K562 (cell line): ENCODE data around the gene MRPS26. TPM values are rescaled to one million over a fixed set of nuclear protein-coding genes. Genes with fewer than 3 reads are reported as not detected.

ENCODE experiments used
- ATAC-seq: fragments of 200-7000 bp; cut with Tn5 transposase; 3 replicates; pipeline ENCODE4 v1.9.1; 2020; ENCODE audit warnings: moderate library complexity
- BruUV-seq: library from RNA; stranded (reverse); fragments of 400-500 nt; replicated peaks from 2 replicates; lab custom pipeline; 2021; lab: Mats Ljungman, UMichigan
- CTCF ChIA-PET: fragments of 300-600 bp; formaldehyde crosslinking; extraction: SDS; loops from one replicate; lab custom pipeline; 2021; ENCODE audit warnings: low intra/inter-chr PET ratio; lab: Yijun Ruan, JAX
- POLR2A ChIA-PET: fragments of 300-600, 350-650 bp; sonication (Branson Sonifier 250); formaldehyde crosslinking; extraction: SDS; loops from one replicate; lab custom pipeline; 2021; ENCODE audit warnings: antibody characterized with exemption, inconsistent platforms; lab: Yijun Ruan, JAX
- DNase-seq, 4 experiments: peaks; one replicate each; pipeline versions ENCODE4 v3.0.0 to v3.0.0-alpha.2; 2011 to 2018; ENCODE audit warnings: low spot score in 3 of 4, mixed read lengths in 3 of 4; ENCODE audit errors: extremely low read depth in 1 of 4
- FAIRE-seq: peaks from 2 replicates; lab custom pipeline; 2011; peaks lifted over from hg19 to GRCh38; lab: Jason Lieb, UNC
- H2AFZ ChIP-seq: 2 replicates; pipeline ENCODE4 v1.6.0; 2011; ENCODE audit warnings: low read depth, low read length, control low read depth, inconsistent platforms
- H3K27ac ChIP-seq: fragments of 200-600 bp; 3 replicates; pipeline ENCODE4 v1.8.0; 2011; ENCODE audit warnings: low read depth, mild to moderate bottlenecking, control low read depth, inconsistent platforms, low read length, moderate library complexity, mixed read lengths; ENCODE audit errors: extremely low read depth
- H3K27me3 ChIP-seq, 2 experiments: fragments of 300-600 bp in 1 of 2; 2 replicates in 1 of 2; 3 replicates in 1 of 2; pipeline versions ENCODE4 v1.6.0 to v1.8.0; 2011; ENCODE audit warnings: inconsistent platforms in 2 of 2, low read length in 2 of 2, mild to moderate bottlenecking in 1 of 2, mixed read lengths in 1 of 2, moderate library complexity in 1 of 2; ENCODE audit not compliant: control insufficient read depth in 2 of 2, insufficient read depth in 2 of 2
- H3K36me3 ChIP-seq: fragments of 300-600 bp; 3 replicates; pipeline ENCODE4 v1.8.0; 2011; ENCODE audit warnings: mild to moderate bottlenecking, low read length, inconsistent platforms; ENCODE audit not compliant: control insufficient read depth, insufficient read depth
- H3K4me1 ChIP-seq, 2 experiments: fragments of 200-600 bp in 1 of 2; replicated peaks in 1 of 2; 2 replicates in 1 of 2; 3 replicates in 1 of 2; pipeline versions ENCODE4 v1.5.1 to v1.8.0; 2011; ENCODE audit warnings: inconsistent platforms in 2 of 2, low read length in 2 of 2, mild to moderate bottlenecking in 1 of 2, mixed read lengths in 1 of 2, moderate library complexity in 1 of 2; ENCODE audit not compliant: control insufficient read depth in 2 of 2, insufficient read depth in 2 of 2
- H3K4me2 ChIP-seq: 2 replicates; pipeline ENCODE4 v1.6.1; 2011; ENCODE audit warnings: low read length, control low read depth, inconsistent platforms, mixed read lengths; ENCODE audit not compliant: insufficient read depth
- H3K4me3 ChIP-seq: fragments of 200-600 bp; sonication (generic), shearing (Covaris generic); 2 replicates; pipeline ENCODE4 v1.5.1; 2016; ENCODE audit warnings: control low read depth, inconsistent platforms
- H3K79me2 ChIP-seq: fragments of 200-600 bp; 3 replicates; pipeline ENCODE4 v1.8.0; 2011; ENCODE audit warnings: low read length, inconsistent platforms; ENCODE audit not compliant: control insufficient read depth, insufficient read depth
- H3K9ac ChIP-seq, 2 experiments: 2 replicates each; pipeline versions ENCODE4 v1.6.0 to v1.6.1; 2011; ENCODE audit warnings: low read depth in 2 of 2, low read length in 2 of 2, control low read depth in 1 of 2, inconsistent platforms in 1 of 2, mild to moderate bottlenecking in 1 of 2, mixed read lengths in 1 of 2; ENCODE audit not compliant: insufficient read depth in 1 of 2
- H3K9me1 ChIP-seq: one replicate; pipeline ENCODE4 v1.6.0; 2011; ENCODE audit warnings: inconsistent platforms, mild to moderate bottlenecking, low read length, moderate library complexity; ENCODE audit not compliant: control insufficient read depth, insufficient read depth
- H3K9me3 ChIP-seq: replicated peaks from 2 replicates; pipeline ENCODE4 v1.5.1; 2011; ENCODE audit warnings: low read depth, low read length, inconsistent platforms; ENCODE audit not compliant: control insufficient read depth, insufficient read depth
- H4K20me1 ChIP-seq: replicated peaks from 2 replicates; pipeline ENCODE4 v1.6.1; 2011; ENCODE audit warnings: low read length, inconsistent platforms, mixed read lengths; ENCODE audit not compliant: control insufficient read depth, insufficient read depth
- ARID2 ChIP-seq: fragments of 450-650 bp; IDR thresholded peaks from 2 replicates; pipeline ENCODE4 v1.6.1; 2017; ENCODE audit warnings: antibody characterized with exemption, mild to moderate bottlenecking
- BACH1 ChIP-seq: fragments of 200-800 bp; sonication (Bioruptor generic); IDR thresholded peaks from 2 replicates; pipeline ENCODE4 v1.6.1; 2016; ENCODE audit warnings: missing genetic modification characterization, missing compliant biosample characterization
- BCL6 ChIP-seq: fragments of 250-450 bp; sonication (Bioruptor Pico); IDR thresholded peaks from 2 replicates; pipeline ENCODE4 v1.4.0; 2020
- GATAD2A ChIP-seq: fragments of 450-650 bp; IDR thresholded peaks from 2 replicates; pipeline ENCODE4 v1.6.1; 2017
- HDAC6 ChIP-seq: IDR thresholded peaks from 2 replicates; pipeline ENCODE4 v1.6.1; 2012; ENCODE audit warnings: low read depth, mild to moderate bottlenecking, control low read depth, inconsistent platforms, low read length, moderate library complexity
- IFI16 ChIP-seq: fragments of 250-450 bp; sonication (Bioruptor Pico); IDR thresholded peaks from 2 replicates; pipeline ENCODE4 v2.1.2; 2022; ENCODE audit warnings: mild to moderate bottlenecking, inconsistent platforms
- LCOR ChIP-seq: sonication (generic); formaldehyde crosslinking; IDR thresholded peaks from 2 replicates; pipeline ENCODE4 v1.8.0; 2022; ENCODE audit warnings: mild to moderate bottlenecking, missing genetic modification reagents
- NUFIP1 ChIP-seq: fragments of 450-650 bp; IDR thresholded peaks from 2 replicates; pipeline ENCODE4 v1.6.1; 2018; ENCODE audit not compliant: partially characterized antibody
- PCBP1 ChIP-seq: fragments of 200-400 bp; formaldehyde crosslinking; IDR thresholded peaks from 2 replicates; pipeline ENCODE4 v1.6.1; 2018; ENCODE audit warnings: mild to moderate bottlenecking, low read depth, low read length; ENCODE audit not compliant: poor library complexity, severe bottlenecking
- POU5F1 ChIP-seq: fragments of 150-350 bp; IDR thresholded peaks from 2 replicates; pipeline ENCODE4 v1.6.1; 2014; ENCODE audit warnings: borderline replicate concordance, low read length, low read depth, mild to moderate bottlenecking; ENCODE audit not compliant: partially characterized antibody
- ZKSCAN3 ChIP-seq: fragments of 250-450 bp; sonication (Bioruptor Pico); IDR thresholded peaks from 2 replicates; pipeline ENCODE4 v1.4.0; 2020
- ZNF316 ChIP-seq: fragments of 450-650 bp; IDR thresholded peaks from 2 replicates; pipeline ENCODE4 v1.6.1; 2016
- ZNF76 ChIP-seq: fragments of 250-450 bp; sonication (Bioruptor Pico); IDR thresholded peaks from 2 replicates; pipeline ENCODE4 v1.4.0; 2020; ENCODE audit warnings: mild to moderate bottlenecking, moderate library complexity, borderline replicate concordance
- WGBS: fragments of 100-300 bp; shearing (Covaris generic); methylation state at CpG from one replicate; pipeline ENCODE4 v1.1.6; 2016; ENCODE audit warnings: low coverage, mixed read lengths; ENCODE audit not compliant: insufficient coverage; ENCODE audit errors: missing lambda C conversion rate; 5-methylcytosine and 5-hydroxymethylcytosine counted together
- in situ Hi-C: fragments of 300-500 bp; cut with MboI; formaldehyde crosslinking; loops from 4 replicates; pipeline ENCODE4 v1.15.0; 2018; ENCODE audit warnings: inconsistent platforms, mixed read lengths
- intact Hi-C: fragments of 100-400 bp; cut with micrococcal nuclease; formaldehyde crosslinking; loops from 2 replicates; pipeline ENCODE4 v1.14.2; 2022
- polyA plus RNA-seq, 8 experiments: library from polyadenylated mRNA; depleted of rRNA in 4 of 8; stranded (reverse) in 5 of 8; unstranded in 3 of 8; fragments of >200 nt; fragmentation: Nextera tagmentation in 2 of 8; fragmentation: Illumina TruSeq in 1 of 8; extraction: Ambion mirVana in 2 of 8; extraction: Trizol in 1 of 8; gene quantifications; 2 replicates each; pipeline versions ENCODE4 v1.2.1 to v1.2.3, GENCODE V29; 2011 to 2014; ENCODE audit warnings: inconsistent platforms in 1 of 8, missing spikeins in 1 of 8
- total RNA-seq, 7 experiments: library from RNA; depleted of rRNA in 6 of 7; stranded (reverse); fragments of >200 nt in 6 of 7; fragmentation: Illumina TruSeq in 2 of 7; extraction: Trizol in 2 of 7; gene quantifications; 2 replicates each; pipeline versions ENCODE4 v1.2.1 to v1.2.3, GENCODE V29; 2011 to 2021; ENCODE audit warnings: low replicate concordance in 1 of 7
- TF ChIP-seq, protein P1 (sequence below): sonication (generic); IDR thresholded peaks from 2 replicates; pipeline ENCODE4 v1.6.1; 2016
- TF ChIP-seq, protein P2 (sequence below): fragments of 450-650 bp; IDR thresholded peaks from one replicate; pipeline ENCODE4 v1.6.1; 2018; ENCODE audit warnings: mild to moderate bottlenecking, moderate library complexity; ENCODE audit not compliant: partially characterized antibody

The MRPS26 gene
- total and polyA plus RNA-seq, 9 of the 15 experiments (the other 6 are each of a cell fraction or from before 2014, with no cell fraction given) = 2.7 to 70.5 (median 28.8) TPM

DNA sequence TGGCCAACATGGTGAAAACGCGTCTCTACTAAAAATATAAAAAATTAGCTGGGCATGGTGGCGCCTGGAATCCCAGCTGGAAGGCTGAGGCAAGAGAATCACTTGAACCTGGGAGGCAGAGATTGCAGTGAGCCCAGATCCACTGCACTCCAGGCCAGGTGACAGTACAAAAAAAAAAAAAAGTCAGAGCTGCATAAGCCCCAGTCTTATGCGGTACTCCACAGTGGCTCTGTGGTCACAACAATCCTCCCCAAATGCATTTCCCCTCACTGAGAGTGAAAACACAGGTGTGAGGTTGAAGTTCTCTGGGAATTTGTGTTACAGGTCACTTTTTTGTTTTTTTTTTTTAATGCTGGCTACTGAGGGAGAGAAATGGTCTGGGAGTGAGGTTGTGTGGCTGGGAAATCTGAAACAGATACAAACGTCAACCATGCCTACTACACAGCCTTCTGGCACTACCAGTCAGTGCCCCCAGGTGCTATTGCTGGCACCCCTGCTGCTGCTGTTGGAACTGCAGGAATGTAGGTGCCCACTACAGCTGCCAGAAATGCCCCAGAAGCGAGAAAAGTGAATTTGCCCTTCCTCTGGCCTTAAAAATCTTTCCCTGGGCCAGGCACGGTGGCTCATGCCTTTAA is 5.7 kb downstream of the MRPS26 start (continued):
- no peak for TF ChIP-seq POU5F1
- no peak for TF ChIP-seq GATAD2A
- no peak for TF ChIP-seq BCL6
- TF ChIP-seq ZKSCAN3 (CRISPR knock-in tag) = no peak

DNA sequence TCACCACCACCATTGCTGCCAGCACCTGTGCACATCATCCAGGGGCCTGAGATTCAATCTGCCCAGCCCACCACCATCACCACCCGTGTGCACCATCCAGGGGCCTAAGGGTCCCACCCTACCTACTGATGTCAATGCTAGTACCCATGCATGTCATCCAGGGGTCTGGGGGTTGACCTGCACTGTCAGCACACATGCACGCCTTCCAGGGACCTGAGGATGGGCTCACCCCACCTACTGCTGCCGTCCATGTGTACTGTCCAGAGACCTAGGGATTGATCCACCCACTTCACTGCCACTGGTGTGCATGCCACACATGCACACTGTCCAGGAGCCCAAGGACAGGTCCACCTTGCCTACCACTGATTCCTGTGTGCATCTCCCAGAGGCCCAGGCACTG is 13.6 kb downstream of the MRPS26 start:
- BruUV-seq = no TSS peak
- no peaks in the 10 kb centered on the region for H4K20me1 ChIP-seq
- H3K9ac ChIP-seq = peak overlapping the region in 1 of 2 experiments; percentile 26; a peak in 1 of 4 replicates
- no peaks in the 10 kb centered on the region for H3K79me2 ChIP-seq
- no peaks in the 10 kb centered on the region for H3K9me3 ChIP-seq
- no peak overlapping the region for H2AFZ ChIP-seq
- no peak overlapping the region for H3K27ac ChIP-seq
- H3K4me2 ChIP-seq = no peak overlapping the region
- intact Hi-C loops = loop anchor here (10.0 kb wide), 1 partner anchor 215 kb away; no protein-coding TSS in a partner anchor
- H3K4me1 ChIP-seq = no peaks in the 10 kb centered on the region
- DNase-seq (no peak), ATAC-seq (no peak), FAIRE-seq (no peak)
- H3K36me3 ChIP-seq = no peaks in the 10 kb centered on the region
- WGBS = 19% methylated on average over 3 of the region's 3 CpGs
- no peaks in the 10 kb centered on the region for H3K9me1 ChIP-seq
- H3K27me3 ChIP-seq = no peaks in the 10 kb centered on the region
- ChIA-PET POLR2A (no interaction called here), CTCF (no interaction called here)
- no peak overlapping the region for H3K4me3 ChIP-seq
- in situ Hi-C loops = no loop called here
- TF ChIP-seq ZNF316 = no peak
- TF ChIP-seq, protein P1, sequence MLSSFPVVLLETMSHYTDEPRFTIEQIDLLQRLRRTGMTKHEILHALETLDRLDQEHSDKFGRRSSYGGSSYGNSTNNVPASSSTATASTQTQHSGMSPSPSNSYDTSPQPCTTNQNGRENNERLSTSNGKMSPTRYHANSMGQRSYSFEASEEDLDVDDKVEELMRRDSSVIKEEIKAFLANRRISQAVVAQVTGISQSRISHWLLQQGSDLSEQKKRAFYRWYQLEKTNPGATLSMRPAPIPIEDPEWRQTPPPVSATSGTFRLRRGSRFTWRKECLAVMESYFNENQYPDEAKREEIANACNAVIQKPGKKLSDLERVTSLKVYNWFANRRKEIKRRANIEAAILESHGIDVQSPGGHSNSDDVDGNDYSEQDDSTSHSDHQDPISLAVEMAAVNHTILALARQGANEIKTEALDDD = no peak
- TF ChIP-seq, protein P2, sequence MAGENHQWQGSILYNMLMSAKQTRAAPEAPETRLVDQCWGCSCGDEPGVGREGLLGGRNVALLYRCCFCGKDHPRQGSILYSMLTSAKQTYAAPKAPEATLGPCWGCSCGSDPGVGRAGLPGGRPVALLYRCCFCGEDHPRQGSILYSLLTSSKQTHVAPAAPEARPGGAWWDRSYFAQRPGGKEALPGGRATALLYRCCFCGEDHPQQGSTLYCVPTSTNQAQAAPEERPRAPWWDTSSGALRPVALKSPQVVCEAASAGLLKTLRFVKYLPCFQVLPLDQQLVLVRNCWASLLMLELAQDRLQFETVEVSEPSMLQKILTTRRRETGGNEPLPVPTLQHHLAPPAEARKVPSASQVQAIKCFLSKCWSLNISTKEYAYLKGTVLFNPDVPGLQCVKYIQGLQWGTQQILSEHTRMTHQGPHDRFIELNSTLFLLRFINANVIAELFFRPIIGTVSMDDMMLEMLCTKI = no peak
- no peak for TF ChIP-seq LCOR (CRISPR knock-in tag)
- no peak for TF ChIP-seq HDAC6
- no peak for TF ChIP-seq NUFIP1
- no peak for TF ChIP-seq PCBP1
- no peak for TF ChIP-seq IFI16 (CRISPR knock-in tag)
- TF ChIP-seq ZNF76 (CRISPR knock-in tag) = no peak
- TF ChIP-seq ARID2 = no peak
- no peak for TF ChIP-seq BACH1
